GM21825 (cell line): ENCODE data around the gene ABR.
"Not testable (repeated sequence)": the region's sequence is repeated elsewhere in the genome, so short reads cannot be mapped to it uniquely, and the experiment has no call there.

ENCODE experiments used
- ATAC-seq: cut with Tn5 transposase; IDR thresholded peaks from one replicate; pipeline ENCODE4 v1.9.1; 2021; ENCODE audit warnings: mild to moderate bottlenecking, moderate library complexity; ENCODE audit not compliant: unreplicated experiment

The ABR gene

DNA sequence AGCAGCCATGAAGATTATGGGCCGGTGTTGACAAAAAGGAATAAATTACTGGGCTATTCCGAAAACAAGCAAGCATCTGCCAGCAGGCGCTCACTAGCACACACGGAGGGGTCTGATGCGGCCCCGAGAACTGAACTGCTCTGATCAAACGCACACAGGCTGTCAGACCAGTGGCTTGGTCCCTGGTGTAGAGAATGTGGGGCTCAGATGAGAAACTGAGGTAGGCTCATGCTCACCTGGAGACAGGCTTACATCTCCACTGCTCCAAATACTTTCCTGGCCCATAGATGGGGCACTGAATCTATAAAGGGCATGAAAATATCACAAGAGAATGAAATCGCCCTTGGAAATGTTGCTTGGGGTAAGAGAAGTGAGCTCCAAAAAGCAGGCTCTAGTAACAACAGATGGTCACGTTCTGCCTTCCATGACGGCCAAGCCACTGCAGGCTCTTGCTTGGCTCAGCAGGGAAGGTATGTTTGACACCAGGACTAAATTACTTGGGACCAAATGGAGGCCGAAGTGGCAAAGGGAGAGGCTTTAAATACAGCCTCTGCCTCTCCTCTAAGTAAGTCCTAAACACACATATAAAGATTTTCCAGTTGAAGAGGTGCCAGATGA is 5.4 kb downstream of the ABR start:
- no peak for ATAC-seq

DNA sequence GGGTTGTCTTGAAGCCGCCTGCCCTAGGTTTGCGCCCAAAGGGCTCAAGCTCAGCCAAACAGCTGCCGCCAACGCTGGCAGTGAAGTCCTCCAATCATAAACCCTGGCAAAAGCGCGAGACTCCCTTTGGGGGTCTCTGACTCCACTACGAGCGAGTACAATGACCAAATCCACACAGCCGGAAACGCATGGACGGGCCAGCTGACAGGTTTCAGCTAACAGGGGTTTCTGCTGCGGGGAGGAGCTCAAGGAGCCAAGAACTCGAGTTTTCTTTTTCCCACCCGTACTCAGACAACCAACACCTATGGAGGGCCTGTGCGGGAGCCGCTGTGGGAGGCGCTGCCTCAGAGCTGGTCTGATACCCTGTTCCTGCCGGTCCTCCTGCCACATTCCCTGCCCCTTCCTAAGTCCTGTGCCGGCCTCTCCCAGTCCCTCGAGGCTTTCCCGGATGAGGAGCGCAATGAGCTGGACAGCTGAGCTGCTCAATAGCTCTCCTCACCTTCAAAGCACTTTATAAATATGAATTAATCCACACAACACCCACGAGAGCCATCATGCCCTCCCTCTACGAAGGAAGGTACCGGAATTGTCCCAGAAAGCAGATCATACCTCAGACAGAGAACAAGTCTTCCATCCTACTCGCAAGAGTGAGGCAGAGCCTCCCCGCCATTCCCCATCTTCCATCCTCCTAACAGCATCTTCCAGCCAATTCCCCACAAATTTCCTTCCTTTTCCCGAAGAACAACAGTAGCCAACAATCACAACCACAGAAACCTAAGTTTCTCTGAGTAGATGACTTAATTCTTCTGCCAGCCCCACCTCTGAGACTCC is 6.1 kb downstream of the ABR start:
- ATAC-seq = no peak

DNA sequence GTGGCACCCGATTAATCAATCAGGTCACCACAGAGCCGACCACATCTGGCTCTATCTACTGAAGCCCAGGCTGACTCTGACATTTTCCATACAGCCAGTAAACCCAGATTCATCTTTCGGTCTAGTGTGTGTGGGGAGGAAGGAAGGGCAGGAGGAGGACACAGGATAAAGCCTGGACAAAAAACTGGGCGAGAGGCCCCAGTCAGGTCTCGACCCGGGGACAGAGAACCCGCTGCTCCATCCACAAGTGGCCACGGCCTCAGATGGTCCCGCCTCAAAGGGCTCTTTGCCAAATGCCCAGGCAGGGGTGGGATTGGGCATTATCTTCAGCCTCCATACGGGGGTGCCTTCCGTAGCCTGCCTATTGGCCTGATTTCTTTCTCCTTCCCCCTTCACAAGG is 7.8 kb downstream of the ABR start:
- ATAC-seq = no peak

DNA sequence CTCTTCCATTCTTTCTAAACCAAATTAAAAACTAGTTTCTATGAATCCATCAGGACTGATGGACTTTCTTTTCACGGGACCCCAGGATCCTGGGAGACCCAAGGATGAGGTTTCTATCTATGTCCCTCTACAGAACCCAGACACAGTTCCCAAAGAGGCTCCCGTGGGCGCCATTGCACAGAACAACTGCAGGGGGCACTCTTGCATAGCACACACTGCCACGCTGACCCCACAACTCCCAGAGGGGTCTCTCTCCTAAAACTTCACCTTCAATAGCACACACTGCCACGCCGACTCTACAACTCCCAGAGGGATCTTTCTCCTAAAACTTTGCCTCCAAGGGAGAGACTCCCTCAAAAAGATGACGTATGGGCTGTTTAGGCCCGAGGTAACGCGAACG is 9.0 kb downstream of the ABR start:
- no peak for ATAC-seq

DNA sequence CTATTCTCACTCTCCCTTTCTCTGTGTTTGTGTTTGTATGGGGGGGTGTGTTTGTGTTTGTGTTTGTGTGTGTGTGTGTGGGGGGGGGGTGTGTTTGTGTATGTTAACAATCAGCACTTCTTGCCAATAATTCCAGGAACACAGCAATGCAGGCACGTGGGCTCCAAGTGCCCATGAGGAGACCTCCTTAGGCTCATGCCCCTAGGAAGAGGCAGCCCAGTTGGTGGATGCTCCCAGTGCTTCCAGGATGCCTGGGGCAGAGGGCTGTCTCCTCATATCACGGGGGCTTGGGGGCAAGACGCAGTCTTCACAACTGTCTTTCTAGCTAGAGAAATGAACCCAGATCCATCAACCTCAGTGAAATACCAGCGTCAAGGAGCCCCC is 9.9 kb downstream of the ABR start:
- no peak for ATAC-seq

DNA sequence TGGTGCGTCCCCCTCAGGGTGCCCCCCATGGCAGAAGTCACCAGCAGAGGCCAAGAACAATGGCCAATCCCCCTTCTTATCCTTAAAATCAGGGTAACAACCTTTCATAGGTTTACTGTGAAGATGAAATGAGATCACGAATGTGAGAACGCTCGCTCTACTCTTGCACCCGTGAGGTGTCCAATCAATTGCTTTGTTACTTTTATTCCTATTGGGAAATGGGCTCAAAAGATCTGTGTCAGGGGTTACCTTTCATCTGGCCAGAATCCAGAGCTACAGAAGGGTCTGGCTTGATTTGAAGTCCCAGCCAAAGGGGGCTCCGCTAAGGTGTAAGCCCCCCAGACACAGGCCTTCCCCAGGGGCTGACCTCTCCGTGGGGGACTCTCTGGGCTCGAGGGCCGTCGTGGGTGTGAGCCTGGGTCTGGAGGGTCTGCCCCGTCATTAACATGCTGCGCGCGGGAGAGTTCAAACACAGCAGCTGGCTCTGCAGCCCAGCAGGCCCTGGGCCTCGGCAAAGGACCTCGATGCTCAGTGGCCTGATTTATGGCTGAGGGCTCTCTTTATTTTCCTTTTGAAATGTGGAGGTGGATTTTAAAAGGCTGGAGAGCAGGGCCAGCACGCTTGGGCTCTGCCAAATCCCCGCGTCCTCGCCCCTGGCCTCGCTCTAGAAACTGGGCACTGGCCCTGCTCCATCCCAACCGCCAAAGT is 10.4 kb downstream of the ABR start:
- no peak for ATAC-seq

DNA sequence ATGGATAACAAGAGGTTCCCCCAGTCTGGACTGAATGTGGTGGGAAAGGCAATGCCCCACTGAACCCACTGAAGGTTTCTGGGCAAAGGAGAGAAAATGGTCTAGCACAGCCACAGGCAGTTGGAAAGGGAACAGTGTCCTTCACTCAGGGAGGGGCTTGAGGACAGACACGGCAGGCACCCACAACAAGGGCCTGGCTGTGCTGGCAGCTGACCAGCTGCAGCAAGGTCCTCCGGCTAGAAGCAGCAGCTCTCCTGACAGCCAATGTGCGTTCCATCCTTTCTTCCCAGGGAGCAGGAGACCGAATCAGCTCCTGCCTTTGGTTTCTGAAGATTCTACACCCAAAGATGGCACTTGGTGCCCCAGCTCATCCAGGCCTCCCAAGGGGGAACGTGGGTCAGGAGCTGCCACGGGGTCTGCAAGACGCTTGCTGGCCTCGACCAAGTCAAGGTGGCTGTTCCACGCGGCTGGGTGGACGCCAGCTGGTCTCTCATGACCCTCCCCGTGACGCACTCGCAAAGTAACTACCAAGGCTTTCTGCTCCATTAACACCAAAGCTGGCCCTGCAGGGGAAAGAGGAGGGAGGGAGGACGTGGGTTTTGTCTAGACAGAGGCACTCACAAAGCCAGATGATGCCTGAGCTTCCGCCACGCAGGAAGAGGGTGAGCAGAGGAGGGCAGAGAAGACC is 11.1 kb downstream of the ABR start:
- ATAC-seq = no peak

DNA sequence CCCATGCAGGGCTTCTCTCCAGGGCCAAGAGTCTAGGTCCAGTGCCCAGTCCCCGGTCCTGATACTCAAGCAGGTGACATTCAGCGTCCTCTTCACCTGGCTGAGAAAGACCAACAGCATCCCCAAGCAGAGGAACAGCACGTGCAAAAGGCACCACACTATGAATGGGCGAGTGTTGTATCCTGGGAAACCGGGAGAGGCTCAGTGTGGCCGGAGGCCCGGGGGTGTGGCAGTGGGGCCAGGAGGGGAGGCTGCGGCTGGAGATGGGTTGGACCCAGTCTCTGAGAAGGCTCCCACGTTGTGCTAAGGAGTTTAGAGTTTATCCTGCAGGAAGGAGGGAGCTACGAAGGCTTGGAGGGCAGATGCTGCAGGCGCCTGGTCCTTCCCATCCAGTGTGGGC is 13.5 kb downstream of the ABR start:
- no peak for ATAC-seq

DNA sequence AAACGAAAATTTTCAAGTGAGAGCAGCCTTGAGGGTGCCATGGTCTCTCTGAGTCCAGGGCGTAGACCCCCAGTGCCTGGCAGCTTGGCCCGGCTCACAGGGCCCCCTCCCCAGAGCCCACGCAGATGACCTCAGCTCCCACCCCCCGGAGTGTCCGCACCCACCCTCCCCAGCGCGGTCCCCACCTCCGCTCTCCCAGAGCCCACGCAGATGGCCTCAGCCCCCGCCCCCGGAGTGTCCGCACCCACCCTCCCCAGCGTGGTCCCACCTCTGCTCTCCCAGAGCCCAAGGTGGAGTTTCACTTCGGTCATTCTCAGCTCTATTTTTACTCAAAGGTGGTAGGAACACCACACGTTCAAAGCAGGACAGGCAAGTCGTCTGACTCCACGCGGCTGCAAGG is 13.9 kb downstream of the ABR start:
- no peak for ATAC-seq

DNA sequence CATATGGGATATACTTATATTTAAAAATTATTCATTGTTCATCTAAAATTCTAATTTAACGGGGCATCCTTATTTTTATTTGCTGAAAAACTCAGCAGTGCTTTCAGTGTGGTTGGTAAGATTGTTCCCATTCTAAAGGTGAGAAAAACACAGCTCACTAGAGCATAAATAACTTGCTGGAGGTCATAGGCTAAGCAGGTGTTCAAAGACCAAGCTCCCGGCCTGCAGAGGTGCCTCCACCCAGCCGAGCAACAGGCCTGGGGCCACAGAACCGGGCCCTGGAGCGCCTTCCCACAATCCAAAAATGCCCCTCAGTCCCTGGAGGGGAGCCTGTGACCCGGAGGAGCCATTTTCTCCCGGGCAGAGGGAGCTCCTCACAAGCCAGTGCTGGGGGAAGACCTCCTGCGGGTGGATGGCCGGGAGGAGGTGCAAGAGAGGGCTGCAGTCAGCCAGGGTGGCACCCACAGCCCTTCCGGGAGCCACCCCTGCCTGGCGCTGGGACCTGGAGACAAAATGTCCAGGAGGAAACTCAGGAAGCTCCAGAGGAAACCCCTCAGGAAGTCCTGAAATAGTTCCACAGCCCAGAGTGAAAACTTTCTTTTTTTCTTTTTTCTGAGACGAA is 14.7 kb downstream of the ABR start:
- no peak for ATAC-seq

DNA sequence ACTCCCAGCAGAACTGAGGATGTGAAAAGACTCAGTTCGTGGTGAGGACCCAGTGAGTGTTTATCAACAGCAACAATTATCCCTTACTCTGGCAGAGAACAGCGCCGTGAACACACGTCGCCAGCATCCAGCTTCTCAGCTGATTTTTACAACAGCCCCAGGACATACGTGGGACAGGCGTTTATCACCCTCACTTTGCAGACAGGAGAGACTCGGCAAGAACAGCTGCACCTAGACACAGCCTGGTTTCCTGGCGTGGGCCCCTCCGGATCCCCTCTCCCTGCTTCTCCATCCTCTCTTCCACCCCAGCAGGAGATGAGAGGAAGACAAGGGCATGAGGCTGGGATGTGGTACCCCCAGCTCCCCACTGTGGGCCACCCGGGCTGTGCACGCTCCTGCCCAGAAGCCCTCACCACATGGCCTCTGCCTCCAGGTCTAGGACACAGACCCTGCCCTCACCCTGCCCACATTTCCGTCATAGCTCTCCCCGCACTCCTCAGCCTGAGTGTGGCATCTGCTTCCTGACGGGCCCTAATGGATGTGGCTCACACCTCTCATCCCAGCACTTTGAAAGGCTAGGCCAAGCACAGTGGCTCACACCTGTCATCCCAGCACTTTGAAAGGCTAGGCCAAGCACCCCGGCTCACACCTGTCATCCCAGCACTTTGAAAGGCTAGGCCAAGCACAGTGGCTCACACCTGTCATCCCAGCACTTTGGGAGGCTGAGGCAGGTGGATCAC is 17.5 kb downstream of the ABR start:
- ATAC-seq = no peak

DNA sequence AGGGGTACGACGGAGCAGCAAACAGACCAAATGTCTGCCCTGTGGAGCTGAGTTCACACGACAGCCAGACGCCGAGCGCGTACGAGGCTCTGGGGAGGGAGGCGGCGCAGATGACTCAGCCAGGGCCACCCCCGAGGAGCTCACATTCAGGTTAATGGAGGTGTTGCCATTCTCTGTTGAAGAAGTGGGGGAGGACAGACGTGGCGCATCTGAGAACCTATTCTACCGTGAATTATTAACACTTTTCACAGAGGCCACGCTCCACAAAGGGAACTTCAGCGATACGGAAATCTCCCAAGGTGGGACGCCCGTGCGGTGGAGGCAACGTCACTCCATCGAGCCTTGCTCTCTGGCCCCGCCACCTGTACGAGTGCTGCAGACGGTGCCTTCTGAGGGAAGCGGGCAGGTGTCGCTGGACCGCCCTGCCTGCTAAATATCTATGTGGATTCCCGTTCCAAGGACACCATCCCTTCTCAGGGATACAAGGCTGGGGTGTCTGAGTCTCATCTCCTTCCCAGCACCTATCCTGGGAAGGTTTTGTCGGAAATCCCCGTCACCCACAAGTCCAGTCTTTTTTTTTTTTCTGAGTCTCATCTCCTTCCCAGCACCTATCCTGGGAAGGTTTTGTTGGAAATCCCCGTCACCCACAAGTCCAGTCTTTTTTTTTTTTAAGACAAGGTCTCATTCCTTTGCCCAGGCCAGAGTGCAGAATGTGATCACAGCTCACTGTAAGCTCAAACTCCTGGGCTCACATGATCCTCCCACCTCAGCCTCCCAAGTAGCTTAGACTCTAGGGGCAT is 19.0 kb downstream of the ABR start:
- no peak for ATAC-seq

DNA sequence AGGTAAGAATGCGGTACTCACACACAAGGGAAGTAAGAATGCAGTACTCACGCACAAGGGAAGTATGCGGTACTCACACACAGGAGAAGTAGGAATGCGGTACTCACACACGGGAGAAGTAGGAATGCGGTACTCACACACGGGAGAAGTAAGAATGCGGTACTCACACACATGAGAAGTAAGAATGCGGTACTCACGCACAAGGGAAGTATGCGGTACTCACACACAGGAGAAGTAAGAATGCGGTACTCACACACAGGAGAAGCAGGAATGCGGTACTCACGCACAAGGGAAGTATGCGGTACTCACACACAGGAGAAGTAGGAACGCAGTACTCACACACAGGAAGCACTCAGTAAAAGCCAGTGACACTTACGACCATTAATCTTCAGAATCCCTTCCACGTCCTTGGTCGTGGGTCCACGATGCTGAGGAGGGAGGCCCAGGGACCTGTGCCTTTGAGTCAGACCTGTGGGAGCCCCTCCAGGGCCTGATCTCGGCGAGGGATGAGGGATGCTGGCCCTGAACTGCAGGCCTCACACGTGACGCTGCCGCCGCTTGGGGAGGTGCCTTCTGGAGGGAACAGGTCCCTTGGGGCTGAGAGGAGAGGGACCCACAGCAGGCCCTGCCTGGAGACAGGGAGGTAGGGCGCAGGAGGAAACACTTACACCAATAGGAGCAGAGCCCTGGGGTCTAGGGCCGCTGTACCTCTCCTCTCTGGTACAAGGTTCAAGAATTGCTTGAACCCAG is 20.2 kb downstream of the ABR start:
- no peak for ATAC-seq

DNA sequence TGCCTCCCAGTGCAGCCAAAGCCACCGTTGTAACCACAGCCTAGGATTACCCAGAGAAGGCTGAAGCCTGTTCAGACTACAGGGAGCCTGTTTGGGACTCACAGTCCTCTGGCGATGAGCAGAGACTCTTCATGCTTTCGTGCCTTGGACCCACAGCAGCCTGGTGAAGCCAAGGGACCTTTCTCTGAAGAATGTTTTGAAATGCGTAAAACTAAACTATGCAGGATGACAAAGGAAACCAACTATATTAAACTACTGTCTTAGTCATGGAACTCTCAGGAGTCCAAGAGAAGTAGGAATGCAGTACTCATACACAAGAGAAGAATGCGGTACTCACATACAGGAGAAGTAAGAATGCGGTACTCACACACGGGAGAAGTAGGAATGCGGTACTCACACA is 20.9 kb downstream of the ABR start:
- ATAC-seq = no peak

DNA sequence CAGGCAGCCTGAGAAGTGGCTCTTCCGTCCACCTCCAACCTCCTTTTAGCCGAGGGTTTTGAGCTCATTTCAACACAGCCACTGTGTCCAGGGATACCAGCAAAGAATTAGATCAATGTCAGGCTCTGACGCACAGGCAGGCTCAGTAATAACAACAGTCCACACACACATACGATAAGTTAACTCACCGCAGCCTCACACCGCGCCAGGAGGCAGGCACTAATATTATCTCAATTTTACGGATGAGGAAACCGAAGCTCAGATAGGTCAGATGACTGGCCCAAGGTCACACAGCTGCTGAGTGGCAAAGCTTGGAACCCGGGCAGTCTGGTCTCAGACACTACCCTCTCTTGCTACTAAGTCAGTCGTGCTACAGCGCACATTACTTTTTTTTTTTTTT is 22.9 kb downstream of the ABR start:
- ATAC-seq = no peak

DNA sequence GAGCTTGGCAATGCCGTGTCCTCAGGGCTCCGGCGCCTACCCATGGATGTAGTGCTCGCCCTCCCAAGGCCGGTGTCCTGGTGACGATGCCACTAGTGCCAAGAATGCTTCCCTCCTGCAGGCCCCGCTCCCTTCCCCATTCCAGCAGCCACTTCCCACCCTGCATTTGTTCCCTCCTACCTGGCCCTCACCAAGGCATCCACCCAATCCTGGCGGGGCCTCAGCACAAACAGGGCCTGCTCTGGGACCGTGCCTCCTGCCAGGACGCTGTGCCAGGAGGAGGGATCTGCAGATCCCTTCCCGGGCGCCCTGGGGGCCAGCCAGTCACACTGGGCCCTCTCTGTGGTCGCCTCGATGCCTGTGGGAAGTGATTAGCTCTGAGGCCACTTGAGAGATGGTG is 25.1 kb downstream of the ABR start:
- ATAC-seq = no peak

DNA sequence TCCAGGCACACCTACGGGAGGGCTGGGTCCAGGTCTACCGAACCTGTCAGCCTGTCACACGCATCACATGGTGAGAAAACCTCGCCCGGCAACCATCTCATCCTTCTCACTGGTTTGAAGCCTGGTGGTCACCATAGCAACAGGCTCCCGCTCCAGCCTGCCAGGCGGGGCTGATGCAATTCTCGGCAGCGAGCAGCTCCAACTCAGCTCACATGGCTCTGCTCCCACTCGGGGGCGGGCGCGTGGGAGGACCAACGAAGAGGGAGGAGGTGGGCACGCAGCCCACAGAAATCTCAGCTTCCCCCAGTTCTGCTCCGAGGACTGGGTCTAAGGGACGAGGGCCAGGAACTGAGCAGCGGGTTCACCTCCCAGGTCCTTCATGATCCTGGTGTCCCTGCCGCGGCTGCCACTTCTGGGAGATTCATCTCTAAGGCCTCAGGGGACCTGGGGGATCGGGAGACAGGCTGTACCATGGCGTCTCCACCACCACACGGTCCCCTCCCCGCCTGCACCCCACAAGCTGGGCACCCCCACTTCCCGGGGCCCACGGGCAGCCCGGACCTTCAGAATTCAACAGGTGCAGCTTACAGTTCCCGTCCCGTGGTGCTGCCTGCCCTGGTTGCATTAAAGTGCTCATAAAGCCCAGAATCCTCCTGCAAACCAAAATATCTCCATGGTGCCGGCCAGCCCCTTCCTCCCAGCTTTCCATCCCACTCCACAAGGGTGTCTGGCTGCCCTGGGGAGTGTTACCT is 25.8 kb downstream of the ABR start:
- no peak for ATAC-seq

DNA sequence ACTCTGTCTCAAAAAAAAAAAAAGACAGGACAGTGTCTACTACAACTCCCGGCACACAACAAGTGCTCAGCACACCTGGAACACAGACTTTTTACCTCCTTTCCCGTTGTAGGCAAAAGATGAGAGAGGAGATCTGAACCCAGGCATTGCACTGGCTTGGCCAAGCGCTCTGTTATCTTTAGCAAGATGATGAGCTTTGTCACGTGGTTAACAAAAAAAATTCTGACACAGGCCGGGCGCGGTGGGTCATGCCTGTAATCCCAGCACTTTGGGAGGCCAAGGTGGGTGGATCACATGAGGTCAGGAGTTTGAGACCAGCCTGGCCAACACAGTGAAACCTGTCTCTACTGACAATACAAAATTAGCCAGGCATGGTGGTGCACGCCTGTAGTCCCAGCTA is 27.2 kb downstream of the ABR start:
- ATAC-seq = not testable (repeated sequence)
